IPS DF 4.7 (cell line): ENCODE data around the gene CPHXL.

Experiments used
- DNase-seq: peaks from one replicate; pipeline ENCODE4 v3.0.0-alpha.2; 2013; ENCODE audit warnings: low spot score; ENCODE audit errors: extremely low read depth

Gene CPHXL

DNA sequence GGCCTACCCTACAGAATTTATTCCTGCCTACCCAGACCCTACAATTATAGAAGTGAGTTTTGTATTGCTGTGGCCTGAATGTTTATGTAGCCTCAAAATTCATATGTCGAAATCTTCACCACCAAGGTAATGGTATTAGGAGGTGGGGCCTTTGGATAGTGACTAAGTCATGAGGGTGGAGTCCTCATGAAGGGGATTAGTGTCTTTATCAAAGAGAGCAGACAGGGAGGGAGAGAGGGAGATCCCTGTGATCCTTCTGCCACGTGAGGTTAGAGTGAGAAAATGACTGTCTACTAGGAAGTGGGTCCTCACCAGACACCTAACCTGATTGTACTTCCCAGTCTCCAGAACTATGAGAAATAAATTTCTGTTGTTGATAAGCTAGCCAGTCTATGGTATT is 24.0 kb downstream of the CPHXL start:
- DNase-seq, result no peak

- DNase-seq, result no peak
Observed at GRCh38 chr16:75701361-75701760, 24.9 kb downstream of the CPHXL start, which contains the start of gene DUXB. TSS of gene DUXB (minus strand) at chr16:75701461. CDS start at chr16:75701418, 43 bp downstream.

DNA sequence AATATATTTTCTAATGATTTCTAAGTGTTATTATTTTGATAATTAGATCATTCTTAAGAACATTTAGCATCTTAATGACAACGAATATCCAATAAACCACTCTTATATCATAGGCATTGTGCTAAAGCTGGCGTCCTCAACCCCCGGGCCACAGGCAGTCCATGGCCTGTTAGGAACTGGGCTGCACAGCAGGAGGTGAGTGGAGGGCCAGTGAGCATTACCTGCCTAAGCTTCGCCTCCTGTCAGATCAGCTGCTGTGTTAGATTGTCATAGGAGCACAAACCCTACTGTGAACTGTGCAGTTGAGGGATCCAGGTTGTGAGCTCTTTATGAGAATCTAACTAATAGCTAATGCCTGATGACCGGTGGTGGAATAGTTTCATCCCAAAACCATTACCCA is 28.7 kb downstream of the CPHXL start:
- no peak for DNase-seq

DNA sequence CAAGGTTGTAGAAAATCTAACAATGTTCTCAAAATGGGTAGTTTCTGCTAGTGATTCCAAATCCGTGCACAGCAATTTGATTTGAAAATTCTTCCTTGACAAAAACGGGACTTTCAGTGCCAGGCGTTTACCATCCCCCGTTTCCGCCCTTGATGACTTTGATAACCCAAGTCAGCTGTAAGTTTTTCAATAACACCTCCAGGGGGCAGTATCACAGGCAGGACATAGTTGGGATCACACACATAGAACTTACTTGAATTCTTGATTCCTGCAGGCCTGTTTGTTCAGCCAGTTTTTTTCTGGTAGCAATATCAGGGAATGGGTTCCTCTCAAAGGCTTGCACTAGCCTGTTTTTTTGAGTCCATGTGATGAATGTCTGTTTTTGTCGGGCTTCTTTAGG is 30.6 kb downstream of the CPHXL start:
- DNase-seq, result peak; percentile 16

DNA sequence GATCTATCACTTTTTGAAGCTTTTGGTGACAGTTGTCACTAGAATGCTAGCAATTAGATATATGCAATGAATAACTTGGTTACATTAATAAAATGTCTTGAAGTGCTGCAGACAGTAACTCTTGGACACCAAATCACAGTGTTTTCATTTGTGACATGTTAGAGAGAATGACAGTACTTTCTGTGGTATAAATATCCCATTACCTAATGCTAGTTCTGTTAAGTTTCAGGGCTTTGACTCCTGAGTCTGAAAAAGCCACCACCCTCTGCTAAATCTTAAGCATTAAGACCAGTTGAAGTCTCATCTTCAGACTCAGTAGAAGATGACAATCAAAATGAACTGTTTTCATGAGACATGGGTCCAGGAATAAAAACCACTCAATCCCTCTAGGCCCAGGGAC is 38.9 kb downstream of the CPHXL start:
- no peak for DNase-seq

- DNase-seq, result no peak
Observed at GRCh38 chr16:75682308-75682707, 44.0 kb downstream of the CPHXL start.

DNA sequence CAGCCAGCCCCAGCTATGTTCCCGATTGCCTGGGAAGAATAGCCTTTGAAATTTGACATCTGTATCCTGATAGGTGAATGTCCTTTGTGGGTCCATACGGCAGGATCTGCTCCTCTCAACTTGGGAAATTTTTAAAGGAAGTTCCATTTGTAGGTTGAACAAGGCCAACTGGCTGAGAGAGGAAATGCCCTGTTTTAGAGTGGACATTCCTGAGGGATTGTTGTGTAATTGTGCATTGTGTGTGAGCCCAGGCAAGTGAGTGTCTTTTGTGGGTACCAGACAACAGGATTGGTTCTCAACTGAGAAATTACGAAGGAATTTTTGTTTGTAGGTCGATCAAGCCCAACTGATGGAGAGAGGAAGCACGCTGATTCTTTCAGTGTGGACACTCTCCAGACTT is 46.9 kb downstream of the CPHXL start:
- DNase-seq, result no peak

GRCh38 chr16:75676909-75677308 is 49.4 kb downstream of the CPHXL start, which contains the start of gene CPHXL2:
TSS of gene CPHXL2 (minus strand) at chr16:75677009. CDS start at chr16:75676999, 10 bp downstream.
- no peak for DNase-seq

- no peak for DNase-seq
Observed at GRCh38 chr16:75667503-75667902, 58.8 kb downstream of the CPHXL start.
